ENCODE data around the gene CD24.

DNA sequence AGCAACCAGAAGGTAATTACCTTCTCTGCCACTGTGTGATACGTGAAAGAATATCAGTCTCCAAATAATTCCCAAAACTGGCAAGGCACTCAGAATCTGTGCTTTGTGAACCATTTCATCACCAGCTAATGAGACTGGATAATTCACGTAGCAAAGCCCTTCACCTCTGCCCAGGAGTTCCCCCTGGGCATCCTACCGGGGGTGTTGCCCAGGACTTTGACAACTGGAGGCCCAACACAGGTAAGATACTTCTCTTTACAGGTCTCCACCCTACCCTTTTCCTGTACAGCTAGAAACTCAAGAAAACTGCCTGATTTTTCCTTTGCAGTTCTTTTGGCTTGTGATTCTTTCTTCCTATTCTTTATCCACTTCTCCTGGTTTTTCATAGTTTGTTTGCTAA, 2.7 kb upstream of the CD24 start:
- TF ChIP-seq, protein P1, sequence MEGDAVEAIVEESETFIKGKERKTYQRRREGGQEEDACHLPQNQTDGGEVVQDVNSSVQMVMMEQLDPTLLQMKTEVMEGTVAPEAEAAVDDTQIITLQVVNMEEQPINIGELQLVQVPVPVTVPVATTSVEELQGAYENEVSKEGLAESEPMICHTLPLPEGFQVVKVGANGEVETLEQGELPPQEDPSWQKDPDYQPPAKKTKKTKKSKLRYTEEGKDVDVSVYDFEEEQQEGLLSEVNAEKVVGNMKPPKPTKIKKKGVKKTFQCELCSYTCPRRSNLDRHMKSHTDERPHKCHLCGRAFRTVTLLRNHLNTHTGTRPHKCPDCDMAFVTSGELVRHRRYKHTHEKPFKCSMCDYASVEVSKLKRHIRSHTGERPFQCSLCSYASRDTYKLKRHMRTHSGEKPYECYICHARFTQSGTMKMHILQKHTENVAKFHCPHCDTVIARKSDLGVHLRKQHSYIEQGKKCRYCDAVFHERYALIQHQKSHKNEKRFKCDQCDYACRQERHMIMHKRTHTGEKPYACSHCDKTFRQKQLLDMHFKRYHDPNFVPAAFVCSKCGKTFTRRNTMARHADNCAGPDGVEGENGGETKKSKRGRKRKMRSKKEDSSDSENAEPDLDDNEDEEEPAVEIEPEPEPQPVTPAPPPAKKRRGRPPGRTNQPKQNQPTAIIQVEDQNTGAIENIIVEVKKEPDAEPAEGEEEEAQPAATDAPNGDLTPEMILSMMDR (conservative IDR thresholded peaks at IDR 0.05; ENCODE audit: low read depth, low read length) = no peak
- no peak for TF ChIP-seq EZH2 (IDR thresholded peaks at IDR 0.05; ENCODE audit: low read length, unreplicated experiment)

Data from PC-3 (cell line).